Fibroblast of lung (primary cell): ENCODE data around the gene SLC5A10. TPM values are rescaled to one million over a fixed set of nuclear protein-coding genes. Genes with fewer than 3 reads are reported as not detected.

ENCODE experiments used
- DNase-seq, 2 donors: peaks; one replicate each; pipeline versions ENCODE4 v3.0.0 to v3.0.0-alpha.2; 2010; ENCODE audit warnings: low read depth in 2 of 2
- H2AFZ ChIP-seq: 2 replicates; pipeline ENCODE4 v1.5.1; 2012; ENCODE audit warnings: low read length, control low read depth, inconsistent platforms
- H3K27ac ChIP-seq: 2 replicates; pipeline ENCODE4 v1.5.1; 2011; ENCODE audit warnings: low read length, control low read depth; ENCODE audit not compliant: insufficient read depth
- H3K27me3 ChIP-seq: 2 replicates; pipeline ENCODE4 v1.5.1; 2011; ENCODE audit warnings: mild to moderate bottlenecking, low read length; ENCODE audit not compliant: control insufficient read depth, insufficient read depth
- H3K36me3 ChIP-seq: 2 replicates; pipeline ENCODE4 v1.5.1; 2011; ENCODE audit warnings: low read length; ENCODE audit not compliant: control insufficient read depth, insufficient read depth
- H3K4me1 ChIP-seq: 2 replicates; pipeline ENCODE4 v1.5.1; 2011; ENCODE audit warnings: low read length; ENCODE audit not compliant: control insufficient read depth, insufficient read depth; ENCODE audit errors: extremely low read depth
- H3K4me2 ChIP-seq: 2 replicates; pipeline ENCODE4 v1.5.1; 2011; ENCODE audit warnings: low read length, control low read depth; ENCODE audit not compliant: insufficient read depth; ENCODE audit errors: extremely low read depth
- H3K4me3 ChIP-seq, 4 experiments: fragments of 200-600 bp in 1 of 4; sonication (generic) in 1 of 4; replicated peaks in 1 of 4; 2 replicates each; pipeline ENCODE4 v1.5.1; 2011 to 2016; ENCODE audit warnings: low read length in 4 of 4, low read depth in 3 of 4, mild to moderate bottlenecking in 3 of 4, control low read depth in 2 of 4, inconsistent platforms in 1 of 4, mixed read lengths in 1 of 4; ENCODE audit not compliant: insufficient read depth in 1 of 4; ENCODE audit errors: control extremely low read depth in 1 of 4
- H3K79me2 ChIP-seq: 2 replicates; pipeline ENCODE4 v1.5.1; 2012; ENCODE audit warnings: mild to moderate bottlenecking, low read length, inconsistent platforms; ENCODE audit not compliant: control insufficient read depth, insufficient read depth
- H3K9ac ChIP-seq: 2 replicates; pipeline ENCODE4 v1.5.1; 2011; ENCODE audit warnings: mild to moderate bottlenecking, low read length, control low read depth; ENCODE audit not compliant: insufficient read depth
- H3K9me3 ChIP-seq: 2 replicates; pipeline ENCODE4 v1.5.1; 2012; ENCODE audit warnings: low read depth, low read length; ENCODE audit not compliant: control insufficient read depth, insufficient read depth
- H4K20me1 ChIP-seq: 2 replicates; pipeline ENCODE4 v1.5.1; 2011; ENCODE audit warnings: low read length; ENCODE audit not compliant: control insufficient read depth, insufficient read depth; ENCODE audit errors: extremely low read depth
- EZH2 ChIP-seq: IDR thresholded peaks from 2 replicates; pipeline ENCODE4 v1.5.1; 2012; ENCODE audit warnings: low read length, control low read depth, mild to moderate bottlenecking; ENCODE audit errors: missing control alignments
- polyA plus RNA-seq, 2 donors: library from polyadenylated mRNA; depleted of rRNA in 1 of 2; stranded (reverse) in 1 of 2; unstranded in 1 of 2; fragments of >200 nt; gene quantifications; 2 replicates each; pipeline ENCODE4 v1.2.1, GENCODE V29; 2011 to 2012; ENCODE audit warnings: missing spikeins in 1 of 2
- total RNA-seq: library from RNA; depleted of rRNA; stranded (reverse); fragments of >200 nt; gene quantifications from 2 replicates; pipeline ENCODE4 v1.2.1, GENCODE V29; 2014
- TF ChIP-seq, protein P1 (sequence below), 2 donors: IDR thresholded peaks in 1 of 2; conservative IDR thresholded peaks in 1 of 2; 1 replicate in 1 of 2; 2 replicates in 1 of 2; pipeline ENCODE4 v1.5.1; 2011 to 2012; ENCODE audit warnings: low read length in 2 of 2, control low read depth in 1 of 2, inconsistent platforms in 1 of 2, low read depth in 1 of 2, mild to moderate bottlenecking in 1 of 2

The SLC5A10 gene
- total and polyA plus RNA-seq, 2 donors (not counting 1 experiment from before 2014, with no cell fraction given), result not detected

DNA sequence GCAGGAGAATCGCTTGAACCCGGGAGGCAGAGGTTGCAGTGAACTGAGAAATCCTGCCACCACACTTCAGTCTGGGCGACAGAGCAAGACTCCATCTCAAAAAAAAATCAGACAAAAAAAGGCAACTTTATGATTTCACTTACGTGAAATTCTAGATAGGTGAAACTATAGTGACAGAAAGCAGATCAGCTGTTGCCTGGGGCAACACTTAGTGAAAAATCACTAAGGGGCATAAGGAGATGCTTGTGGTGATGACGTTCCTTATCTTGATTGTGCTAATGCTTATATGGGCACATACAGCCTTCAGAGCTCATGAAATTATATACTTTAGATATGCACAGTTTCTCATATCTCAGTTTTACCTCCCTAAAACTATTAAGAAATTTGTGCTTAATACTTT lies 41.6 kb upstream of the SLC5A10 start:
- no peak for DNase-seq
- no peak overlapping the region for H3K27ac ChIP-seq
- no peaks in the 10 kb centered on the region for H3K4me1 ChIP-seq
- H3K36me3 ChIP-seq, result peaks cover 2% of the 10 kb centered on the region
- no peaks in the 10 kb centered on the region for H3K9me3 ChIP-seq
- H2AFZ ChIP-seq, result no peak overlapping the region
- H4K20me1 ChIP-seq, result no peaks in the 10 kb centered on the region
- no peaks in the 10 kb centered on the region for H3K27me3 ChIP-seq
- H3K79me2 ChIP-seq, result no peaks in the 10 kb centered on the region
- TF ChIP-seq, protein P1, sequence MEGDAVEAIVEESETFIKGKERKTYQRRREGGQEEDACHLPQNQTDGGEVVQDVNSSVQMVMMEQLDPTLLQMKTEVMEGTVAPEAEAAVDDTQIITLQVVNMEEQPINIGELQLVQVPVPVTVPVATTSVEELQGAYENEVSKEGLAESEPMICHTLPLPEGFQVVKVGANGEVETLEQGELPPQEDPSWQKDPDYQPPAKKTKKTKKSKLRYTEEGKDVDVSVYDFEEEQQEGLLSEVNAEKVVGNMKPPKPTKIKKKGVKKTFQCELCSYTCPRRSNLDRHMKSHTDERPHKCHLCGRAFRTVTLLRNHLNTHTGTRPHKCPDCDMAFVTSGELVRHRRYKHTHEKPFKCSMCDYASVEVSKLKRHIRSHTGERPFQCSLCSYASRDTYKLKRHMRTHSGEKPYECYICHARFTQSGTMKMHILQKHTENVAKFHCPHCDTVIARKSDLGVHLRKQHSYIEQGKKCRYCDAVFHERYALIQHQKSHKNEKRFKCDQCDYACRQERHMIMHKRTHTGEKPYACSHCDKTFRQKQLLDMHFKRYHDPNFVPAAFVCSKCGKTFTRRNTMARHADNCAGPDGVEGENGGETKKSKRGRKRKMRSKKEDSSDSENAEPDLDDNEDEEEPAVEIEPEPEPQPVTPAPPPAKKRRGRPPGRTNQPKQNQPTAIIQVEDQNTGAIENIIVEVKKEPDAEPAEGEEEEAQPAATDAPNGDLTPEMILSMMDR (conservative IDR thresholded peaks at IDR 0.05 in 1 of 2, IDR thresholded peaks at IDR 0.05 in 1 of 2; ENCODE audit: low read depth in 1 of 2, low read length in 2 of 2), result no peak
- no peak for TF ChIP-seq EZH2
- H3K9ac ChIP-seq, result no peak overlapping the region
- H3K4me2 ChIP-seq, result no peak overlapping the region
- H3K4me3 ChIP-seq, result no peak overlapping the region

DNA sequence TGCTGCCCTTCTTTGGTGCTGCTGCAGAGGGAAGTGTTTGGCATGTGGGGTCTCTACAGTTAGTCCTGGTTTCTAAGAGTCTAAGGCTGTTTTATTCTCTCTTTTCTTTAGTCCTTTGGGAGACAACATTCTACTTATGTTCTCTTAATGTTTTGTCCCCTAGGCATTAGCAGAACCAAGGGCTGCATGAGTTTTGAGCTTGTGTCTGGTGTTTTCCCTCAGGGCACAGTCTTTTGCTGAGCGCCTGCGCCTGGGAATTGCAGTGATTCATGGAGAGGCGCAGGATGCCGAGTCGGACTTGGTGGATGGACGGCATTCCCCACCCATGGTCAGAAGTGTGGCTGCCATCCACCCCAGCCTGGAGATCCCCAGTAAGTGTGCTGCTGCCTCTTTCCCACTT lies 41.1 kb upstream of the SLC5A10 start:
- no peaks in the 10 kb centered on the region for H3K79me2 ChIP-seq
- DNase-seq, result no peak
- H3K9ac ChIP-seq, result no peak overlapping the region
- H3K27me3 ChIP-seq, result no peaks in the 10 kb centered on the region
- no peaks in the 10 kb centered on the region for H4K20me1 ChIP-seq
- no peaks in the 10 kb centered on the region for H3K9me3 ChIP-seq
- no peaks in the 10 kb centered on the region for H3K4me1 ChIP-seq
- no peak for TF ChIP-seq EZH2
- TF ChIP-seq, protein P1 (conservative IDR thresholded peaks at IDR 0.05 in 1 of 2, IDR thresholded peaks at IDR 0.05 in 1 of 2; ENCODE audit: low read depth in 1 of 2, low read length in 2 of 2), result no peak
- no peak overlapping the region for H3K27ac ChIP-seq
- H3K4me3 ChIP-seq, result no peak overlapping the region
- no peak overlapping the region for H2AFZ ChIP-seq
- no peak overlapping the region for H3K4me2 ChIP-seq
- H3K36me3 ChIP-seq, result peaks cover 2% of the 10 kb centered on the region

DNA sequence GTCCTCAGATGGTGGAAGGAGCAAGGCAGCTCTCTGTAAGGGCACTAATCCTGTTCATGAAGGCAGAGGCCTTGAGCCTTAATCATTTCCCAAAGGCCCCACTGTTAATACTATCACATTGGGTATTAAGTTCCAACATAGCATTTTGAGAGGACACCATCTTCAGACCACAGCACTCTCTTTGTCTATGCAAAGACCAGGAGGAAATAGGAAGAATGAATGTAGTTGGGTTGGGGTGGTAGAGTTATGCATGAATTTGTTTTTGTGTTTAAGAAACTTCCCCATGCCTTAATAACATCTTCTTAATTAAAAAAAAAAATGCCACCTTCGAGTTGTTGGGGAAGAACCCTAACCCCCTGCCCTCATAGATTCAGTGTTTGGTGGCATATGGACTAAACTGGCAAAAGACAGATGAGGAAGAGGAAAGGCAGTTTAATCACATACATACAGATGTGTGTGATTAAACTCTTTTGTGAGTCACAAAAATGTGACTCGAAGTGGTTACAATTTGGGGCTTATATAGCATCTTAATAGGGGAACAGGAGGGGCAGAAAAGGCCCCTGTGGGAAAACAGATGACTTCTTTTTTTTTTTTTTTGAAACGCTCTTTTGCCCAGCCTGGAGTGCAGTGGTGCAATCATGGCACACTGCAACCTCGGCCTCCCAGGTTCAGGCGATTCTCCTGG lies 35.0 kb upstream of the SLC5A10 start:
- Histone ChIP-seq H3K27ac (no peak overlapping the region), H3K4me3 (no peak overlapping the region), H2AFZ (no peak overlapping the region), H3K9ac (no peak overlapping the region), H3K4me2 (no peak overlapping the region), H3K36me3 (peaks cover 4% of the 10 kb centered on the region), H3K4me1 (no peaks in the 10 kb centered on the region), H3K27me3 (no peaks in the 10 kb centered on the region), H3K79me2 (no peaks in the 10 kb centered on the region), H3K9me3 (no peaks in the 10 kb centered on the region), H4K20me1 (no peaks in the 10 kb centered on the region)
- no peak for TF ChIP-seq EZH2
- TF ChIP-seq, protein P1 (conservative IDR thresholded peaks at IDR 0.05 in 1 of 2, IDR thresholded peaks at IDR 0.05 in 1 of 2; ENCODE audit: low read depth in 1 of 2, low read length in 2 of 2), result no peak
- peak in 1 of 2 donors; percentile 16 for DNase-seq
